HG03457 (cell line): ENCODE data around the gene EP400.
A peak's percentile ranks its signal among the peaks of the same experiment; 100 is the strongest.
"Not testable (repeated sequence)": the region's sequence is repeated elsewhere in the genome, so short reads cannot be mapped to it uniquely, and the experiment has no call there.

Experiments used
- ATAC-seq: cut with Tn5 transposase; IDR thresholded peaks from one replicate; pipeline ENCODE4 v1.9.1; 2021; ENCODE audit warnings: moderate number of reproducible peaks; ENCODE audit not compliant: unreplicated experiment

The EP400 gene

GRCh38 chr12:131984334-131984733, 34.6 kb downstream of the EP400 start:
- ATAC-seq, result no peak

DNA sequence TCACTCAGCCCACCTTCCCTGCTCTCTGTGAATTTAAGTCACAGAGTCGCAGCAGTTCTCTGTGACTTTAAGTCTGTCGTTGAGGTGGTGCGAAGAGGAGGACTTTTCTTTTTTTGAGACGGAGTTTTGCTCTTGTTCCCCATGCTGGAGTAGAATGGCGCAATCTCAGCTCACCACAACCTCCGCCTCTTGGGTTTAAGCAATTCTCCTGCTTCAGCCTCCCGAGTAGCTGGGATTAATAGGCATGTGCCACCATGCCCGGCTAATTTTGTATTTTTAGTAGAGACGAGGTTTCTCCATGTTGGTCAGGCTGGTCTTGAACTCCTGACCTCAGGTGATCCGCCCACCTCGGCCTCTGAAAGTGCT, 35.8 kb downstream of the EP400 start:
- not testable (repeated sequence) for ATAC-seq

DNA sequence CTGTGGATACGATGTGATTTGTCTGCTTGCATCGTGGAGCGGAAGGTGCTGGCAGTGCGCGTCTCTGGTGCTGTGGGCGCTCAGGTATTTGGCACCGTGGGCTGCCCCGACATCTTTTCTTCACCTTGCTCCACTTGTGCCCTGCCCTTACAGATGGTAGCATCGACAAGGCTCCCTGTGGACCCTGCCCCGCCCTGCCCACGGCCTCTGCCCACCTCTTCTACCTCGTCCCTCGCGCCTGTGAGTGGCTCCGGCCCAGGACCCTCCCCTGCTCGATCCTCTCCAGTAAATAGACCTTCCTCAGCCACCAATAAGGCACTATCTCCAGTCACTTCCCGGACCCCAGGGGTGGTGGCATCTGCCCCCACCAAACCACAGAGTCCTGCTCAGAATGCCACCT, 36.6 kb downstream of the EP400 start:
- no peak for ATAC-seq

DNA sequence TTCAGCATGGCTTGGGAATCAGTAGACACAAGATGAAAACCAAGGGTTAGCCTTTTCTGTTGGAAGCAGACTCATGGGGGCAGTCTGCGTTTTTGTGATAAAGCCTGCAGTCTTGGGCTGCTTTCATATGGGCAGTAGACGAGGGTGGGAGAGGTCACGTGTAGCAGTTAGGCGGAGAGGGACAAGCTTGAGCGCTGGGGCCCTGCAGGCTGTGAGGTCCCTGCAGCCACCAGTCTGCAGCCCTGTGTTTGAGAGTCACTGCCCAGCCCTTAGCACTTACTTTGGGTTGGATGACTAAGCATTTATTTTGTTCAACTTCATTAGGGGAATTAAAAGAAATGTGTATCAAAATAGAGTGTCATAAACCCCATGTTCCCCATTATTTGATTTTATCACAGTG, 37.2 kb downstream of the EP400 start:
- ATAC-seq, result no peak

DNA sequence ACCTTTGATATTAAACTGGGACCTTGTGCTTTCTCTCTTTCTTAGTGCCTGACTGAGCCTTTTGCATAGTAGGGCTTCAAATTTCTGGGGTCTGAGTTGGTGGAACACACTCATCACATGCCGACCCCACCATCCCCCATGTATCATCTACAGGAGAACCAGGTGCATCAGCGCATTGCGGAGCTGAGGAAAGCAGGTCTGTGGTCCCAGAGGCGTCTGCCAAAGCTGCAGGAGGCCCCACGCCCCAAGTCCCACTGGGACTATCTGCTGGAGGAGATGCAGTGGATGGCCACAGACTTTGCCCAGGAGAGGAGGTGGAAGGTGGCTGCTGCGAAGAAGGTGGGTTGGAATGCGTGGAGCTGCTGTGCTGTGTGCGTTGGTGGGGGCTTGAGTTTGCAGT, 37.8 kb downstream of the EP400 start:
- no peak for ATAC-seq

DNA sequence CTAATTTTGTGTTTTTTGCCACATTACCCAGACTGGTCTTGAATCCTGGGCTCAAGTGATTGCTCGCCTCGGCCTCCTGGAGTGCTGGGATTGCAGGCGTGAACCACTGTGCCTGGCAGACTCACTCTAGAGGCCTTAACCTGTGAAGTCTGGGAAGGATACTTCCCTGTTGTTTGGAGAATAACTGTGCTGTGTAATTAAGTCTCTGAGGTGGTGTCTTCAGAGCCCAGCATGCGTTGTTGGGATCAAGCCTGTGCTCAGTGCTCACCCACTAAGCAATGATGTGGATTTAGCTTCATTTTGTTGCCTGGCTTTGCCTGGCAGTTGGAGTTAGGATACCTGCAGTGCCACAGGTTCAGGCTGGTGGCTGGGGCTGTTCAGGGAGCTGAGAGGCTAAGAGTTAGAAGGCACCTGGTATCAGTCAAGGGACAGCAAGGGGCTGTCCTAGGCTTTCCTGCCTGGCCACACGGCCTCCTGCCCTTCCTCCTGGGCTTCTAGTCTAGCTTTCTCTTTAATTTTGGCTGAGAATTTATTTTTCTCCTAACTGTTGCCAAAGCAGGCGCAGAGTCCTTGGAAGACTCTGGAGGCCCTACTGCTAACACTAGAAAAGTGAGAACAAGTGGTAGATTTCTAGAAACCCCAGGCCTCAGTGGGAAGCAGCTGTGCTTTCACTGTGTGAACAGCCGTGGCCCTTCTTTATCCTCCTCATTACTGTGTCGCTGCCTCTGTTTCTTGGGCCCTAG, 38.5 kb downstream of the EP400 start:
- ATAC-seq, result no peak

- ATAC-seq, result no peak
Measured at GRCh38 chr12:131989021-131989420, 39.3 kb downstream of the EP400 start.

- no peak for ATAC-seq
Measured at GRCh38 chr12:131990066-131990979, 40.6 kb downstream of the EP400 start.

DNA sequence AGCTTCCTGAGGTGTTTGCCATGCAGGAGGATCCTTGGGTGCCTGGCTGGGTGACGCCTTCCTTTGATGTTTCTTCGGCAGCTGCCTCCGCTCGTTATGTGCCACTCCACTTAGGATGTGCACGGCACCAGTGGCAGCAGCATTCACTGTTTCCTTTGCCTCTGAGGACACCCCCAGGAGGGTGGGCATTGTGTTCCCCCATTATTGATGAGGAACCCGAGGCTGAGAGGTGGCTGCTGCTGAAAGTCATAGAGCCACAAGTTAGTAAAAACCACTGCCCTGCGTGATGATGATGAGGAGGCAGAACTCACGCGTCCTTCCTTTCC, 41.2 kb downstream of the EP400 start:
- no peak for ATAC-seq

DNA sequence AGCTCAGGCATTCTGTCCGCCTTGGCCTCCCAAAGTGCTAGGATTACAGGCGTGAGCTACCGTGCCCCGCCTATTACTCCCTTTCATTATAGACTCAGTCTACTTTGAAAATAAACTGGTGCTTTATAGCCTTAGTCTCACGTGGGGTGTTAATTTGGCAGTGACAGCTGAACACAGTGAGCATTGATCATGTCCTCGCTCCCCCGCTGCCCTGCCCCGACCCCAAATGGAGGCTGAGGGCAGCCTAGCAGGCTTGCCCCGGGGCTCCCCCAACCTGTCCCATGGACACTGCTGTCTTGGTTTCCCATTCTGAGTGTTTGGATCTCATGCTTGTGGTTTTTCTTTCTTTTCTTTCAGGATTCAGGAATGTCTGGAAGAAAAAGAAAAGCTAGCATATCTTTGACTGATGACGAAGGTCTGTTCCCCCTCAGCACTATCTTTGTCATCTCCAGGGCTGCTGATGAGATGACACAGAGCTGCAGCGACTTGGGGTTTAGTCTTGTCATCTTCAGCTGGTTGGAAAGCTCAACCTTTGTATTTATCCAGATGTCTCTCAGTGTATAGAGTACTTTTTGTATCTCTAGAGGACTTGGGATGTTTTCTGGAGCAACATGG, 42.2 kb downstream of the EP400 start:
- ATAC-seq, result no peak

GRCh38 chr12:131994589-131994988, 44.8 kb downstream of the EP400 start:
- peak; percentile 74 for ATAC-seq

- ATAC-seq, result no peak
Measured at GRCh38 chr12:132000286-132000872, 50.6 kb downstream of the EP400 start.

DNA sequence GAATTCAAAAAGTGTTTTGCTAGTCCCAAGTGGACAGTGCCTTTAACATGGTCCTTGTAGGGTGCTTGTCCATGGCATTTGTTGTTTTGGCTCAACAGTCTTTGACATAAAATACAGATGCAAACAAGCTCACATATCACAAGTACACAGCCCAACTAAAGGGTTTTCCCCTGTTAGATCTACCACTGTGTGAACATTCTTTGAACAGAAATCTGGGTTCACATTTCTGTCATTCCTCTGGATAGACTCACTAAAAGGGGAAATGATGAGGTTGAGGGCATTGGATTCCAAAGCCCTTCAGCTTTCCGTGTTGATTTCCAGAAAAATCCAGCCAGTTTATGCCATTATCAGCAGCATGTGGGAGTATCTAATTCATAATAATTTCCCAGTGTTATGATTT, 54.1 kb downstream of the EP400 start:
- ATAC-seq, result no peak

- no peak for ATAC-seq
Measured at GRCh38 chr12:132004946-132005345, 55.2 kb downstream of the EP400 start.

- no peak for ATAC-seq
Measured at GRCh38 chr12:132006056-132006680, 56.4 kb downstream of the EP400 start.

DNA sequence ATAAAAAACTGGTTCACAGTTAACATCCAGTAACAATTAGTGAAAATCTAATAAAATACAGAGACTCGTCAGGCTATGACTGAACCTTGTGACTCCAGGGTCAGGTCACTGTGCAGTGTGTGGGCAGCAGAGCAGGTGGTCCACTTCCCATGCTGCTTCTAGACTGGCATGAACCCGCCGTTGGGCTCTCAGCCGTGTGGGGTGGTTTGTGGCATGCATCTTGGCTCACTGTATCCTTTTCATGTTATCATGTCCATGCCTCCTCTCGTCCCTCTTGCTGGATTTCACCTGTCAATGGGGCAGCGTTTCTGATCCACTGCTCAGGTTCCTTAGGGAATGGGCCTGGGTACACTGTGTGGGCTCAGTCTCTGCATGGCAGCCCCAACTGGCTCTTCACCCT, 57.3 kb downstream of the EP400 start:
- ATAC-seq, result no peak

- no peak for ATAC-seq
Measured at GRCh38 chr12:132009336-132009859, 59.7 kb downstream of the EP400 start.

DNA sequence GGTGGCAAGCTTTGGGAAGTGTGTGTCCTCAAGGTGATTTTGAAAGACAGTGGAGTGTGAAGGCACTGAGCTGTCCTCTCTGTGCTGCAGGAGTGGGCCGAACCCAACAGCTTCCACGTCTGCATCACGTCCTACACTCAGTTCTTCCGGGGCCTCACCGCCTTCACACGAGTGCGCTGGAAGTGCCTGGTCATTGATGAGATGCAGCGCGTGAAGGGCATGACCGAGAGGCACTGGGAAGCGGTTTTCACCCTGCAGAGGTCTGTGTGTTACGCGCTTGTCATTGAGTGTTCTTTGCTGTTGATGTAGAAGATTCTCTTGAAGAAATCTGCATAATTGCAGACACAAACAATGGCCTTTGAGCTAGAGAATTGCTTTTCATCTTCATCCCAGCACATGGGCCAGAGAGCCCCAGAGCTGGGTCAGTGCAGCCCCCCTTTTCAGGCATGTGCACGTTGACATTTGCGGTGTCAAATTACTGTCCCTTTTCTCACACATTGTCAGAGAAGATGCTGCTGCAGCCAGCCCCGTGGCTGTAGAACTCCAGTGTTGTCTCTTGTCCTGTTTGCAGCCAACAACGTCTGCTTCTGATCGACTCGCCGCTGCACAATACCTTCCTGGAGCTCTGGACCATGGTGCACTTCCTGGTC, 63.3 kb downstream of the EP400 start:
- ATAC-seq, result no peak

DNA sequence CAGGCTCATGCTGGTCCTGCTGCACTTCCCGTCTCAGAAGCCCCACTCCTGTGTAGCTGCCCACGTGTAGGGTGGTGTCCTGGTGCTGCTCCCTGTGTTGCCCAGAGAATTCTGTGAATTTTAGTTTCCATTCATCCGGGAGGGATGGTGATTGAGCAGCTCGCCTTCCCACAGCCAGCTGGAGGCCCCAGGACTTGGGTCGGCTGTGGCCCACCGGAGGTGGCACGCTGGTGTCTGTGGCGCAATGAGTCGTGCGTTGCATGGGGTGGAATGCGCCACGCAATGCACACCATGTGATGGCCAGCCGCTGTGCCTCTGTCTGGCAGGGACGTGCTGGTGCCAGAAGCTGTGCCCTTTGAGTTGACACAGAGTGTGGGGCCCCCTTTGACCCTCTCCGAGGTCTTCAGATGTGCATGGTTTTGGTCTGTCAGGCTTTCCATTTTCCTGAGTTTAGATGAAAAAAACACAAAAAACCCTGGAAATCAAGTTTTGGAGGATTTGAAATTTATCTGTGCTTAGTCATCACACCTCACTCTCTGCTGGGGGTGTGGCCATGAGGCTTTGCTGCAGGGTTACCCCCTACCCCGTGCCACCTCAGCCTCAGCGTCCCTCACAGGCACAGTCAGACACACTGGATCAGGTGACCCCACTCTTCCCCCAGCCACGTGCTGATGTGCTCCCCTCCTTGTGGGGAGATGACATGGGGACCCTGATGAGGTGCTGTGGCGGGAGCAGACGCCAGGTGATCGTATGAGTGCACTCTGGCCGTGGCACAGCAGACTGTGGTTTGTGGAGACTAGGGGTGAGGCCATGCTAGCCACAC, 64.6 kb downstream of the EP400 start:
- ATAC-seq, result no peak

DNA sequence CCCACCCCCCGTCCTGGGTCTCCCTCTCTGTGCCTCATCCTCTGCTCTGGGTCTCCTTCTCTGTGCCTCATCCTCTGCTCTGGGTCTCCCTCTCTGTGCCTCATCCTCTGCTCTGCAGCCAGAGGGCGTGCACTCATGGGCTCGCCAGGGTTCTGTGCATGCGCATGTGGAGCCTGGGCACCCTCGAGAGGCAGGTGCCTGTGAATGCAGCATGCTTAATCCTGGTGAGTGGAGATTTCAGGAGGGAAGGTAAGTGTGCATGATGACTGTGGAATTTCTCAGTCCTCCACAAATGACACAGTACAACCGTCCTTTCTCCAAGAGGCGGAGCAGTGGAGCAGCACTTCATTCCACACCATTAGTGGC, 65.2 kb downstream of the EP400 start:
- ATAC-seq, result no peak
